HG02885 (cell line): Measurements from ENCODE around the gene TMEM215.
"Not testable (repeated sequence)": the region's sequence is repeated elsewhere in the genome, so short reads cannot be mapped to it uniquely, and the experiment has no call there.

Experiments
- ATAC-seq: cut with Tn5 transposase; IDR thresholded peaks from one replicate; pipeline ENCODE4 v1.9.1; 2021; ENCODE audit warnings: mild to moderate bottlenecking; ENCODE audit not compliant: unreplicated experiment, poor library complexity

The TMEM215 gene

GRCh38 chr9:32783168-32783891 is at the start of gene TMEM215:
TMEM215 (plus strand) TSS chr9:32783540; CDS start chr9:32784184, 644 bp downstream.
- ATAC-seq, result no peak

- ATAC-seq, result no peak
Observed at GRCh38 chr9:32735476-32735875, 47.9 kb upstream of the TMEM215 start.

GRCh38 chr9:32737378-32737777 is 46.0 kb upstream of the TMEM215 start:
- no peak for ATAC-seq

- no peak for ATAC-seq
Observed at GRCh38 chr9:32738501-32739172, 44.7 kb upstream of the TMEM215 start.

GRCh38 chr9:32741706-32742105 is 41.6 kb upstream of the TMEM215 start:
- no peak for ATAC-seq

- ATAC-seq, result no peak
Observed at GRCh38 chr9:32742296-32742695, 41.0 kb upstream of the TMEM215 start.

- no peak for ATAC-seq
Observed at GRCh38 chr9:32748013-32748412, 35.3 kb upstream of the TMEM215 start.

GRCh38 chr9:32755730-32756129 is 27.6 kb upstream of the TMEM215 start:
- ATAC-seq, result no peak

GRCh38 chr9:32764139-32764538 is 19.2 kb upstream of the TMEM215 start:
- ATAC-seq, result no peak

GRCh38 chr9:32775283-32775682 is 8.1 kb upstream of the TMEM215 start:
- no peak for ATAC-seq

GRCh38 chr9:32776201-32776600 is 7.1 kb upstream of the TMEM215 start:
- ATAC-seq, result no peak

GRCh38 chr9:32782476-32783167 is 718 bp upstream of the TMEM215 start:
- ATAC-seq, result no peak

- ATAC-seq, result no peak
Observed at GRCh38 chr9:32787816-32788215, 4.5 kb downstream of the TMEM215 start.

GRCh38 chr9:32796015-32796414 is 12.7 kb downstream of the TMEM215 start:
- not testable (repeated sequence) for ATAC-seq

- no peak for ATAC-seq
Observed at GRCh38 chr9:32801530-32801929, 18.2 kb downstream of the TMEM215 start.

GRCh38 chr9:32807217-32807616 is 23.9 kb downstream of the TMEM215 start:
- ATAC-seq, result no peak

- no peak for ATAC-seq
Observed at GRCh38 chr9:32811246-32811645, 27.9 kb downstream of the TMEM215 start.

- ATAC-seq, result no peak
Observed at GRCh38 chr9:32820322-32820721, 37.0 kb downstream of the TMEM215 start.

GRCh38 chr9:32823101-32823500 is 39.8 kb downstream of the TMEM215 start:
- no peak for ATAC-seq

- ATAC-seq, result no peak
Observed at GRCh38 chr9:32823551-32823950, 40.2 kb downstream of the TMEM215 start.

- ATAC-seq, result no peak
Observed at GRCh38 chr9:32825203-32825602, 41.9 kb downstream of the TMEM215 start.
